ENCODE measurements around the gene SLC1A6.
"Not testable (repeated sequence)": the region's sequence is repeated elsewhere in the genome, so short reads cannot be mapped to it uniquely, and the experiment has no call there.

SLC1A6 gene

DNA sequence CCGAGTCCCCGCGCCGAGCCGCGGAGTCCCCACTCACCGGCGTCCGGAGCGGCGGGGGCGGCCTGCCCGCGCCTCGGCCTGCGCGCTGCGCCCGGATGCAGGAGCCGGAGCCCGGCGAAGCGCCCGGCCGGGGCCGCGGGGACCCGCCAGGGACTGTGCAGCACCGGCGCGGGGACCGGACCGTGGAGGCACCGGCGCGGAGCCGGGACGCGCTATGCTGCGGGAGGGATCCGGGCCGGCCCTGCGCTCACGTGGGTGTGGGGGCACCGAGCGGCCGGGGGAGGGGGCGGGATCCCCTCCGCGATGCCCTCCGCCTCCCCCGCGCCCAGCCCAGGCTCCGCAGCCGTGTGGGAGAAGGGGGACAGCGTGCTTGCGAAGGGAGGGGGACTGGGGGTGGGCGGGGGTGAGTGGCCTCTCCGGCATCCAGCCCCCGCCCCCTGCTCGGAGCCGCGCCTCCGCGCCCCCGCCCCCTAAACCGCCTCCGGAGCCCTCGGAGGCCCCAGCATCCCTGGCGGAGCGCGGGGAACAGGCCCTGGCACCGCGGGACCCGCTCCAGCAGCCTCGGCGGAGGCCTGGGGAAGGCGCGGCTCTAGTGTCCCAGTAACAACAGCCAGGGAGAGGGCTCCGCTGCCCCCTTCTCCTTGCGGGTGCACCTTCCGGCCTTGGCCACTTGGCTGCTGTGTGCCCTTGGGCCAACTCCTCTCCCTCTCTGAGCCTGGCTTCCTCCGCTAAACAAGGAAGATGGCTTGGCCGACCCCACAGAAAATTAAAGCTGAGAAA is at the start of gene SLC1A6:
TSS of gene SLC1A6 (minus strand) at position 389 of the 780 bp plus-strand sequence. CDS start 6,954 bp downstream, outside the sequence.
- no peak for DNase-seq

DNA sequence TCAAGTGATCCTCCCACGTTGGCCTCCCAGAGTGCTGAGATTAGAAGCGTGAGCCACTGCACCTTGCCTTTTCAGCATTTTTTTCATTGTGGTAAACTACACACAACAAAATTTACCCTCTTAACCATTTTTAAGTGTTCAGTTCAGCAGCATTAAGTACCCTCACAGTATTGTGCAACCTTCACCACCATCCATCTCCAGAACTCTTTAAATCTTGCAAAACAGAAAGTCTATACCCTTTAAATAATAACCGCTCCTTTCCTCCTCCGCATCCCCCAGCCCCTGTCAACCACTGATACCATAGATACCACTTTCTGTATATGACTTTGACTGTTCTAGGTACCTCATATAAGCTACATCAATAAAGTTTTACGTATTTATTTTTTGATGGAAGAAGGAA is 48.8 kb upstream of the SLC1A6 start:
- DNase-seq: no peak

DNA sequence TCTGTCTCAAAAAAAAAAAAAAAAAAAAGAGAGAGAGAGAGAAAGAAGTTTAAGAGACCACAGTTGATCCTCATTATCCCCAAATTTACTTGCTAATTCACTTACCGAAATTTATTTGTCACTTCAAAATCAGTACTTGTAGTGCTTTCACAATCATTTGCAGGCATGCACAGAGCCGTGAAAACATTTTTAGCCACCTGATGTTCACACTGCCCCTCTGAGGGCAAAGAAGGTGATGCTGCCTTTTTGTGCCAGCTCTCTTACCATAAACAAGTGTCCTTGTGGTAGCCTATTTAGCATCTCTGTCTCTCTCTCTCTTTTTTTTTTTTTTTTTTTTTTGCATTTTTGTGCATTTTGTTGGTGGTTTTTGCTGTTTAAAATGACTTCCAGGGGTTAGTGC is 45.6 kb upstream of the SLC1A6 start:
- DNase-seq: no peak

DNA sequence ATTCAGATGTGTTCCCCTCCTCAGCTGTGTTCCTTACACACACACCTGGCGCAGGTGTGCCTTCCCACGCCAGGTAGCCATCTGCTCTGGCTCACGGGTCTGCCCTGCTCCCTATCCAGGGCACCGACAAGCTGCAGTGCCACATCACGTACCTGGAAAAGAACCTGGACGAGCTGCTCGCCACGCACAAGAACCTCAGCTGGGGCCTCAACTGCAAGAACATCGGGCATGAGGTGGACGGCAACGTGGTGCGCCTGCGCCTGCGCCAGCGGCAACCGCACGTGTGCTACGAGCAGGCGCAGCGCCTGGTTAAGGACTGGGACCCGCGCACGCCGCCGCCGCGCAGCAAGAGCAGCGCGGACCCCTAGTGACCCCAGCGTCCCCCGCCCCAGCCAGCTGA is 43.1 kb upstream of the SLC1A6 start:
- DNase-seq: no peak

DNA sequence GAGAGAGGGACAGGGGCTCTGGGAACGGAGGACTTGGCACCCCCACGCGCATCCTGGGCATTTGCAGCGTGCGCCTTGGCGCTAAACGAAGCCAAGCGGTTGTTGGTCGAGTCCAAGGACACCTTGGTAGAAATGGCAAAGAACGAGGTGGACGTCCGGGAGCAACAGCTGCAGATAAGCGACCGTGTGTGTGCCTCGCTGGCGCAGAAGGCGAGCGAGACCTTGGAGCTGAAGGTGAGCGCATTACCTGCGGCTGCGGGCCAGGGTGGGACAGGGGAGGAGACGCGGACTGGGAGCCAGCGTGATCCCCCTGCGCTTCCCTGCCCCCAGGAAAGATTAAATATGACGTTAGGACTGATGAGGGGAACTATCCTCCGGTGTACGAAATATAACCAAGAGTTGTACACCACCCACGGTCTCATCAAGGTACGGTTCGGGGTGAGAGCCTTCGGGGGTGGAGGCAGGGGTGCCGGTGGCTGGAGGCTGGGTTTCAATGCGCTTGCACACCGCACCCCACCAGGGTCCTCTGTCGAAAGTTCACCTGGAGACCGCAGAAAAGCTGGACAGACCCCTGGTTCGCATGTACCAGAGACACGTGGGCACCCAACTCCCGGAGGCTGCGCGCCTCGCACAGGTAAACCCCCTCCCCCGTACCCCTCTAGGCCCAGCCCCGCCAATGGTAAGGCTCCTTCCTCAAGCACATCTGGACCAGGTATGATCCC is 41.8 kb upstream of the SLC1A6 start:
- DNase-seq: no peak

DNA sequence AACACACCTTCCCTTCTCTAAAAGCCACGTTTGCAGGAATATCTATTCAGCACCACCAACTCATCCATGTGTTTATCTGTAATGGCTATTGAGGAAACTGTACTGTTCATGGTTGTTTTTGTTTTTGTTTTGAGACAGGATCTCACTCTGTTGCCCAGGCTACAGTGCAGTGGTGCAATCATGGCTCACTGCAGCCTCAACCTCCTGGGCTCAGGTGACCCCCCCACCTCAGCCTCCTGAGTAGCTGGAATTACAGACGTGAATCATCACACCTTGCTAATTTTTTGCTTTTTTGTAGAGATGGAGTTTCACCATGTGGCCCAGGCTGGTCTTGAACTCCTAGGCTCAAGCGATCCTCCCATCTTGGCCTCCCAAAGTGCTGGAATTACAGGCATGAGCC is 39.2 kb upstream of the SLC1A6 start:
- not testable (repeated sequence) for DNase-seq

DNA sequence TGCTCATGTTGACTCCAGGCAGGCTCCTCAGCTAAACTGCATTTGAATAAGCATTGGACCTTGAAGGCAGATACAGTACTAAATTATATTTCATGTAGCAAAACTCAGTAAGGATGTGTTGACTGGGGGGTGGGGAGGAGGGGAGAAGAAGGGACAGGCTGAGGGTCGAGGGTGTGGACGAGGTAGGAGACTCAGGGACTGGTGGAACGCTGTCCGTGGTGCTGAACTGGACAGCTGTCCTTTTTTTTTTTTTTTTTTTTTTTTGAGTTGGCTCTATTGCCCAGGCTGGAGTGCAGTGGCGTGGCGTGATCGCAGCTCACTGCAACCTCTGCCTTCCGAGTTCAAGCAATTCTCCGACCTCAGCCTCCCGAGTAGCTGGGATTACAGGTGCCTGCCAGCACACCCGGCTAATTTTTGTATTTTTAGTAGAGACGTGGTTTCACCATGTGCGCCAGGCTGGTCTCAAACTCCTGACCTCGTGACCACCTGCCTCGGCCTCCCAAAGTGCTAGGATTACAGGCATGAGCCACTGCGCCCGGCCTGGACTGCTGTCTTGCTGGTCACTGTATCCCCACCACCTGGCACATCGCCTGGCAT is 36.4 kb upstream of the SLC1A6 start:
- no peak for DNase-seq

DNA sequence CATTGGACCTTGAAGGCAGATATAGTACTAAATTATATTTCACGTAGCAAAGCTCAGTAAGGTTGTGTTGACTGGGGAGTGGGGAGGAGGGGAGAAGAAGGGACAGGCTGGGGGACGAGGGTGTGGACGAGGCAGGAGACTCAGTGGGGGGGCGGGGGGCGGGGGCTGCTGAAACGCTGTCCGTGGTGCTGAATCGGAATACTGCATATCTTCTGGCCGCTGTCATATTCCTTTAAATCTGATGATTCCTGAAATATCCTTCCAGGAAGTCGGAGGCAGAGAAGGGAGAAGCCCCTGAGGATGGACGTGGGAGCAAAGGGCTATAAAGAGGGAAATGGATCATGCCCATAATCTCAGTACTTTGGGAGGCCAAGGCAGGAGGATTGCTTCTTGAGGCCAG is 34.9 kb upstream of the SLC1A6 start:
- DNase-seq: no peak

DNA sequence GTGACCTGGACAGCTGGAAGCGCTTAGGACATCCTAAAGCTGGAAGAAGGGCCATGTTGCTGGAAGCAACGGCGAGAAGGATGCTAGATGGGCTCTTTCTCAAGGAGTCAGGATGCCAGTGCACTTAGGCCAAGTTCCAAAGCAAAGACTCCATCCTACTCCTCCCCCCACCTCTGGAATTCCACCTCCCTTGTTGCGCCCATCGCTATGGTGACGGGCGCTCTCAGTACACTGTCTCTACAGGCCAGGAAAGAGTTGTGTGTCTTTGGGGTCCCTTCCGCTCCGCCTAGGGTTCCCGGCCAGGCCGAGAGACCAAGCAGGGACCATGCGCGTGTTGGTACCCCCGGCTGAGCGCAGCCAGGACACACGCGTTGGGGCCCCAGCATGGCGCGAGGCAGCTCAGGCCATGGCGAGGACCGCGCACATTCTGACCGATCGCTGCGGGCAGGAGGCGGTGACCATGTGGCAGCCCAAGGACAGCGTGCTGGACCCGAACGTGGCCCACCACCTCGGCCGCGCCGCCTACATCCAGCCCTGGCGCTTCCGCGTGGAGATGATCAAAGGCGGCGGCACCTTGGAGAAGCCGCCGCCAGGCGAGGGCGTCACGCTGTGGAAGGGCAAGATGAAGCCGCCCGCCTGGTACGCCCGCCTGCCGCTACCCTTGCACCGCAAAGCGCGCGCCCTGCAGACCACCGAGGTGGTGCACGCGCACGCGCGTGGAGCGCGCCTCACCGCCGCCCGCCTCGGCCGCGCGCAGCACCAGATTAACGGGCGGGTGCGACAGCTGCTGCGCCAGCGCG is 31.0 kb upstream of the SLC1A6 start:
- no peak for DNase-seq

DNA sequence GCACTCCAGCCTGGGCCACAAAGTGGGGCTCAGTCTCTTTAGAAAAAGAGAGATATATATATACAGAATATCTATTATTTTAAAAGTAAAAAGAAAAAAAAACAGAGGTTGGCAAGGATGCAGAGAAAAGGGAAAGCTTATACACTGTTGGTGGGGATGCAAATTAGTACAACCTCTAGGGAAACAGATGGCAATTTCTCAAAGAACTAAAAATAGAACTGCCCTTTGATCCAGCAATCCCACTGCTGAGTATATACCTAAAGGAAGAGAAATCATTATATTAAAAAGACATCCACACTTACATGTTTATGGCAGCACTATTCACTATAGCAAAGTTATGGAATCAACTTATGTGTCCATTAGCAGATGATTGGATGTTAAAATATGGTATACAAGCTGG is 28.6 kb upstream of the SLC1A6 start:
- DNase-seq: no peak

DNA sequence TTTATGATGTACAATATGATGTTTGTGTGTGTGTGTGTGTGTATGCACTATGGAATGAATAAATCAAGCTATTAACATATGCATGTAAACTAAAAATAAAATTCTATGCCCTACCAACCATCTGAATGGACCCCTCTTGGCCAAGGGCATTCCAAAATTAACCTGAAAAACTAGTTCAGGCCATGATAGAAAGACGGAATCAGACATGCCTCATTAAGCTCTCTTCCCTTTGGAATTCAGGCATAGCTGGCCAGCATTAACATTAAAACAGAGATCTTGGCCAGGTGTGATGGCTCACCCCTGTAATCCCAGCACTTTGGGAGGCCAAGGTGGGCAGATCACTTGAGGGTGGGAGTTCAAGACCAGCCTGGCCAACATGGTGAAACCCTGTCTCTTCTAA is 18.3 kb upstream of the SLC1A6 start:
- DNase-seq: no peak

DNA sequence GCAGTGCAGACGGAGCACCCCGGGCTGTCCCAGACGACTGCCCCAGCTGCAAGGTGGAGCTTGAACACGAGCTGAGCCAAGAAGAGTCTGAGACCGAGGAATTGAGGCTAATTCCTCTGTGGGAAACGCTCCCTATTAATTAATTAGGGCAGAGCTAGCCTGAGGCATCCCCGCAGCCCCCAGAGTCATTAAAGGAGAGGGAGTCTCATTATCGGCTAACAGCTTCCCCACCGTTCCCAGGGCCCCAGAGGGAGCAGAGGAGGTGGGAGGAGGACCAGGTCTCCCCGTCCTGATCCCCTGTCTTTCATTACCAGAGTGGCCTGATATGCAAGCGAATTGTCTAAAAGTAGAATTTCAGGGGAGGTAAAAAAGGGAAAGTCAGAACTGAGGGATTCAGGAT is 13.1 kb upstream of the SLC1A6 start:
- no peak for DNase-seq

DNA sequence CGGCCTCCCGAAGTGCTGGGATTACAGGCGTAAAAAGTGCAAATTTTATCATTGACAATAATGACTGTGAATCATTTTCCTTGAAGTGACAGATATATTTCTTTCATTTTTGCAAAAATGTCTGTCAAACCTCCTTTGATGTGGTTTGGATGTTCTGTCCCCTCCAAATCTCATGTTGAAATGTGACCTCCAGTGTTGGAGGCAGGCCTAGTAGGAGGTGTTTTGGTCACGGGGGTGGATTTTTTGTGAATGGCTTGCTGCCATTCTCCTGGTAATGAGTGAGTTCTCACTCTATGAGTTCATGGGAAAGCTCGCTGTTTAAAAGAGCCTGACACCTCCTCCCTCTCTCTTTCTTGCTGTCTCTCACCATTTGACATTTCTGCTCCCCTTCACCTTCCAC is 5.5 kb upstream of the SLC1A6 start:
- DNase-seq: no peak

DNA sequence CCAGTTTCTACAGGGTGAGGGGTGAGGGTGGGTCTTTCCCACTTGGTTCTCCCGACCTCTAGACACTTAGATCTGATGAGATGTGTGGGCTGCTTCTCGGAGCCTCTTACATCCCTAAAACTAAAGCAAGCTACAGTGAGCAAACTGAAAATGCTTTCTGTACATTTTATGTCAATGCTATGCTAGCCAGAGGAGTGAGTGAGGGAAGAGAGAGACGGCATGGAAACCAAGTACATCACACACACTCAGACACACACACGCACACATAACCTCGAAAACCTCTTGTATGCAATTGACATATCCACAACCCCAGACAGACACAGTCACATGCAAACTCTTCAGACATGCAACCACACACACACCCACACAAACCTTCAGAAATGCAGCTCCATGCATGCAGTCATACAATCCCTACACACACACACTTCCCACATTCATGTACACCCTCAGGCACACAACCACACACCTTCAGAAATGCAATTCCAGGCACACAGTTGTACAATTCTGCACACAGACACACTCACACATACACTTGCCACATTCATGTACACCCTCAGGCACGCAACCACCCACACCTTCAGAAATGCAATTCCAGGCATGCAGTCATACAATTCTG is 1.4 kb downstream of the SLC1A6 start:
- DNase-seq: no peak

DNA sequence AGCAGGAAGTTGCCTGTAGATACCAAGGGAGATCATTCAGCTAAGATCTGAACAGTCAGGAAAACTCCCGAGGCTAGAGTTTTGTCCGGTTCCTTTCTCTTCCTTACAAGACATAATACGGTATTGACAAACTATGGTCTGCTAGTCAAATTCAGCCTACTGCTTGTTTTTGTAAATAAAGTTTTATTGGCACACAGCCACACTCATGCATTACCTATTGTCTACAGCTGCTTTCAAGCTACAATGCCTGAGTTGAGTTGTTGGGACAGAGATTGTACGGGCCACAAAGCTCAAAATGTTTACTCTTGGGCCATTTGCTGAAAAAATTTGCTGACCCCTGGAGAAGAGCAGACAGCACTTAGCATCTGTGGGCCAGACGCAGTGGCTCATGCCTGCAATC is 2.5 kb downstream of the SLC1A6 start:
- no peak for DNase-seq

DNA sequence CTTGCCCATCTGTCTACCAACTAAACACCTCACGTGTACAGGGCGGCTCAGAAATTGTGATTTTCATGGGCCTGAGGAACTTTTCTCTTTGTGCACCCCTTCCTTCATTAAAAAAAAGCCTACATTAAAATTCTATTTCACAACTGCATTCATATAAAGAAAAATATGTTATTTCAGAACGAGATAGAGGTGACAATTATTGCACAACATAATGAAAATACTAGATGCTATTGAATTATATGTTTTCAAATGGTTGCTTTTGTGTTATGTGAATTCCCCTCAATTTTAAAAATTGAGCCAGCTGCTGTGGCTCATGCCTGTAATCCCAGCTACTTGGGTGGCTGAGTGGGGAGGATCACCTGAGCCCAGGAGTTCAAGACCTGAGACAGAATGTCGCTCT is 5.2 kb downstream of the SLC1A6 start:
- no peak for DNase-seq

DNA sequence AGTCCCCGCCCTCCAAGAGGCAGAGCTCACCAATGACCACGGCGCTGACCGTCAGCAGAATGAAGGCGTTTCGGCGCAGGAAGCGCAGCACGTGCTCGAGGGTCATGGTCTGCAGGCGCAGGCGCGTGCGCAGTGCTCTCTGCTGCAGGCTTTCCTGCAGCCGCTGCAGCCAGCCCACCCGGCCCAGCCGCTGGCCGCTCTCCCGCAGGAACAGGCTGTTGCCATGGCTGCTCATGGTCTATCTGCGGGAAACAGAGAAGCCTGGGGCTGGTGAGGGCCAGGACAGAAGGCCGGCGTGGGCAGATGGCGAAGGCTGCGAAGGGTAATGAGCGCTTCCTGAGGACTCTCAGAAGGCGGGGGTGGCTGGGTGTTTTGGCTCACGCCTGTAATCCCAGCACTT is 7.0 kb downstream of the SLC1A6 start:
- DNase-seq: no peak

DNA sequence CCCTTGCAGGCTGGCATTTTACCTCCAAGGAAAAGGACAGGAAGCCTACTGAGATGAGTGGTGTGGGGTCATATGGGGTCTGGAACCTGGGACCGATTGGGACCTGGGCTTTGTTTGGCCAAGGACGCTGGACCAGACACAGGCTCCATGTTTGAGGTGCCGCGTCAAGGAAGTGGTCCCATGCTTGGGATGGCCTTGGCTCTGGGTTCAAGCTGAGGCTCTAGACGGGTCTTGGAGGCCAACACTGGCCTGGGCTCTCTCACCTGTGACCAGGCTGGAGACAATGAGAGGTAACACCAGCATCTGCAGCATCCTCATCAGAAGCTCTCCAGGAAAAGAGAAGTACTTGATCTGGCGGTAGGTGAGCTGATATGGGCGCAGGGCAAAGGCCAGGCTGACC is 8.2 kb downstream of the SLC1A6 start:
- DNase-seq: no peak

DNA sequence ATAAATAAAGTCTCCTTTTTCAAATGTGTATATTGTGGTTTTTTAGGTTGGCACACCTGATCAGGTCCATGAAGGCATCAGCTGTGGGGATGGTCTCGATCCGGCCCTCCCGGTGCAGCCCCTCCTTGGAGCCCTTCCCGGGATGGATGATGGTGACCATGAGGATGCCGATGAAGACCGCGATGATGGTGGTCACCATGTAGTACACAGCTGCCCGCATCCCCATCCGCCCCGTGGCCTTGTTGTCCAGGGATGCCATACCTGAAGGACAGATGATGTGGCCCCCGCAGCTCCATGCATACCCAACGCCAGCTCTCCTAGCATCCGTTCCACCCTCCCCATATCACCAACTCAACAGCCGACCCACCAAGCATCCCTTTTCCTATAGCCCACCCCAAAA is 11.4 kb downstream of the SLC1A6 start:
- DNase-seq: no peak

DNA sequence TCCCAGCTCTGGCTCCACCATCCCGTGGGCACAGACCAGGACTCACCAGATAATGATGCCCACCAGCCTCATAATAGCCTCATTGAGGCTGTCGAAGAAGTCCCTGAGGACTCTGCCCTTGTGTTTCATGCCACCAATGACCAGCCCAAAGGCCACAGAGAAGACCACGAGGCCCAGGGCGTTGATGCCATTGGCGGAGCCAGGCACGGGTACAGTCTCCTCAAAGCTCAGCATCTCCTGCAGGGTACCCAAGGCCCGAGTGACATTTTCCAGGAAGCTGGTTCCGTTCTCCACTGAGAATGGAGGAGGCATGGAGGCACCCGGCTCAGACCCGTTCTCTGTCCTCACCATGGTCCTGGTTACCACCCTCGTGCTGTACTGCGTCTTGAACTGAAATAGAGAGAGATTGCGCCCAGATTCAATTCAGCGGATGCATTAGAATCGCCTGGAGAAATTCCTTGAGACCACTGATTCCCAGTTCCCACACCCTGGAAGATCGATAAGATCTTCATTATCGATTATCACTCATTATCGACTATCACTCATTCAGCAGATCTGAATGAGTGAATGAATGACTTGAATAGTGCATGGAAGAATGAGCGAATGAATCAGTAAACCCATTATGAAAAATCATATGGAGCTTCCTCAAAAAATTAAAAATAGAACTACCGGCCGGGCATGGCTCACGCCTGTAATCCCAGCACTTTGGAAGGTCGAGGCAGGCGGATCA is 17.5 kb downstream of the SLC1A6 start:
- no peak for DNase-seq

DNA sequence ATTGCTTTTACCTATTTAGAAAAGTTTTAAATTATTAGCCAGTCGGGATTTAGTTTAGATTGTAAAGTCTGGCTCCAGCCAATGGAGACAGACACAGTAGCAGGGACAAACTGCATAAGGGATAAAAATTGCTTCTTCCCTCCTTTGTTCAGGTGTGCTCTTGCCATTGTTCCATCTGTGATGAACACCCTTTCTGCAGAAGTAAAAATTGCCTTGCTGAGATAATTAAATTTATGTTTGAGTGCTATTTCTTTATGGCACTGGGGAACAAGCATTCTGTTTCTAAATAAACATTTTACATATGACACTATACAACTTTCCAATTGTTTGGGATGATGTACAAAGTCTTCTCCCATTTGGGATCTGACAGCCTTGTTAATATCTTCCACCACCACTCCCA is 20.4 kb downstream of the SLC1A6 start:
- no peak for DNase-seq

DNA sequence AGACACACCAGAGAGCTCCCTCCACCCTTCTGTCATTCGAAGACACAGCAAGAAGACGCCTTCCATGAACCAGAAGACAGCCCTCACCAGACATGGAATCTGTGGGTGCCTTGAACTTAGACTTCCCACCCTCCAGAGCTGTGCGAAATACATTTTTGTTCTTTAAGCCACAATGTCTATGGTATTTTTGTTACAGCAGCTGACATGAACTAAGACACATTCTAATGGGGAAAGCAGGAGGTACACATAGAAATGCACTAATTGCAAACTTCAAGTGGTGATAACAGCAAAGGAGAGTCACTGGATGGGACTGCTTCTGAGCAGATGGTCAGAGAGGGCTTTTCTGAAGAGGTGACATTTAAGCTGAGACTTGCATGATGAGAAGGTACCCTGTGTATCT is 22.2 kb downstream of the SLC1A6 start:
- DNase-seq: no peak
